ENCODE data around the gene SLC9C1.

SLC9C1 gene

GRCh38 chr3:112293368-112294321 is at the start of gene SLC9C1:
TSS of gene SLC9C1 (minus strand) at chr3:112294216. CDS start at chr3:112286791, 7,425 bp downstream.
- TF ChIP-seq CTCF (IDR thresholded peaks at IDR 0.05; ENCODE audit: control insufficient read depth, insufficient read depth, low read depth, low read length, missing control alignments): peak; percentile 66
- DNase-seq (ENCODE audit: low read depth): peak; percentile 28
- no peak within 1 kb of the TSS; the same call in 1 of the 2 replicates for H3K4me3 ChIP-seq (ENCODE audit: control insufficient read depth, low read depth, low read length)

- no peak for TF ChIP-seq CTCF (IDR thresholded peaks at IDR 0.05; ENCODE audit: control insufficient read depth, insufficient read depth, low read depth, low read length, missing control alignments)
- no peak overlapping the region for H3K4me3 ChIP-seq (ENCODE audit: control insufficient read depth, low read depth, low read length)
- no peak for DNase-seq (ENCODE audit: low read depth)
Measured at GRCh38 chr3:112341386-112341785, 47.4 kb upstream of the SLC9C1 start.

- H3K4me3 ChIP-seq (ENCODE audit: control insufficient read depth, low read depth, low read length): no peak overlapping the region
- DNase-seq (ENCODE audit: low read depth): no peak
- no peak for TF ChIP-seq CTCF (IDR thresholded peaks at IDR 0.05; ENCODE audit: control insufficient read depth, insufficient read depth, low read depth, low read length, missing control alignments)
Measured at GRCh38 chr3:112339609-112340008, 45.6 kb upstream of the SLC9C1 start.

- no peak for DNase-seq (ENCODE audit: low read depth)
Measured at GRCh38 chr3:112339134-112339533, 45.1 kb upstream of the SLC9C1 start.

GRCh38 chr3:112338727-112339056 is 44.7 kb upstream of the SLC9C1 start:
- no peak for TF ChIP-seq CTCF (IDR thresholded peaks at IDR 0.05; ENCODE audit: control insufficient read depth, insufficient read depth, low read depth, low read length, missing control alignments)
- H3K4me3 ChIP-seq (ENCODE audit: control insufficient read depth, low read depth, low read length): no peak overlapping the region
- no peak for DNase-seq (ENCODE audit: low read depth)

More at GRCh38 chr3:112339134-112339533, 45.1 kb upstream of the SLC9C1 start:
- H3K4me3 ChIP-seq (ENCODE audit: control insufficient read depth, low read depth, low read length): no peak overlapping the region
- no peak for TF ChIP-seq CTCF (IDR thresholded peaks at IDR 0.05; ENCODE audit: control insufficient read depth, insufficient read depth, low read depth, low read length, missing control alignments)

GRCh38 chr3:112338021-112338726 is 44.2 kb upstream of the SLC9C1 start:
- no peak for DNase-seq (ENCODE audit: low read depth)
- no peak for TF ChIP-seq CTCF (IDR thresholded peaks at IDR 0.05; ENCODE audit: control insufficient read depth, insufficient read depth, low read depth, low read length, missing control alignments)
- no peak overlapping the region for H3K4me3 ChIP-seq (ENCODE audit: control insufficient read depth, low read depth, low read length)

Data from AG09309 (cell line).